ENCODE data around the gene POLN.

GRCh38 chr4:2036866-2037265 is 205.1 kb downstream of the POLN start:
- TF ChIP-seq CTCF (IDR thresholded peaks at IDR 0.05), result no peak
- TF ChIP-seq NR3C1 (CRISPR knock-in tag; conservative IDR thresholded peaks at IDR 0.05; ENCODE audit: low read depth), result no peak
- no peak for TF ChIP-seq IRF1 (CRISPR knock-in tag; IDR thresholded peaks at IDR 0.05)
- no peak for TF ChIP-seq ZBTB43 (CRISPR knock-in tag; IDR thresholded peaks at IDR 0.05)
- no peak for TF ChIP-seq FOXP4 (CRISPR knock-in tag; IDR thresholded peaks at IDR 0.05)
- TF ChIP-seq TEAD4 (CRISPR knock-in tag; IDR thresholded peaks at IDR 0.05), result no peak
- TF ChIP-seq FOXK1 (CRISPR knock-in tag; IDR thresholded peaks at IDR 0.05), result no peak

Data from WTC11 (cell line).